Astrocyte (in vitro differentiated cells and primary cell): ENCODE data around the gene FYN.

Experiments
- EZH2 ChIP-seq: IDR thresholded peaks from 2 replicates; pipeline ENCODE4 v1.6.1; 2012; ENCODE audit warnings: mild to moderate bottlenecking, low read length, inconsistent platforms; ENCODE audit not compliant: insufficient read depth
- TF ChIP-seq, protein P1 (sequence below): IDR thresholded peaks from 2 replicates; pipeline ENCODE4 v1.5.1; 2011; ENCODE audit warnings: low read depth, mild to moderate bottlenecking, inconsistent platforms, low read length, moderate library complexity; ENCODE audit not compliant: insufficient read depth

DNA sequence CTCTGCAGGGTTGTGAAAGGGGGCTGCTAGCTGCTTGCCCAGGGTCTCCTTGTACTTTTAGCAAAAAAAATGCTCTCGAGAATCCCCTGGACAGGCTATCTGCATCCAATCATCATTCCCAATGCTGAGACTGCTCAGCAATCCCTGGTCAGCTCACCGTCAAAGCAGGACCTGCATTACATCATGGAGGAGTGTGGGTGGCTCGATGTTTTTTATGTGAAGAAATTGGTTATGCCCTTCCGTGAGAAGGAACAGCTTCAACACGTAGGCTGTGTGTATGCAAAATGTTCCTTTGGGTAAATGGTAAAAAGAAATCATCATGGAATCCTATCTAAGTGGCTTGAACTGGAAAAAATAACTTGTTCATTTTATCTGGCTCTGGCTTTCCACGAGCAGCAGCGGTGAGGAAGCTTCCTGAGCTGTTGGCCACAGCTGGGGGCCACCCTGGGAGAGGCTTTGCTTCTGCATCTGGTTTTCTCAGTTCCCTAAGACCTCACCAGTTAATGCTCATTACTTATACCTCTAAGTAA is 111.4 kb downstream of the FYN start:
- TF ChIP-seq, protein P1, sequence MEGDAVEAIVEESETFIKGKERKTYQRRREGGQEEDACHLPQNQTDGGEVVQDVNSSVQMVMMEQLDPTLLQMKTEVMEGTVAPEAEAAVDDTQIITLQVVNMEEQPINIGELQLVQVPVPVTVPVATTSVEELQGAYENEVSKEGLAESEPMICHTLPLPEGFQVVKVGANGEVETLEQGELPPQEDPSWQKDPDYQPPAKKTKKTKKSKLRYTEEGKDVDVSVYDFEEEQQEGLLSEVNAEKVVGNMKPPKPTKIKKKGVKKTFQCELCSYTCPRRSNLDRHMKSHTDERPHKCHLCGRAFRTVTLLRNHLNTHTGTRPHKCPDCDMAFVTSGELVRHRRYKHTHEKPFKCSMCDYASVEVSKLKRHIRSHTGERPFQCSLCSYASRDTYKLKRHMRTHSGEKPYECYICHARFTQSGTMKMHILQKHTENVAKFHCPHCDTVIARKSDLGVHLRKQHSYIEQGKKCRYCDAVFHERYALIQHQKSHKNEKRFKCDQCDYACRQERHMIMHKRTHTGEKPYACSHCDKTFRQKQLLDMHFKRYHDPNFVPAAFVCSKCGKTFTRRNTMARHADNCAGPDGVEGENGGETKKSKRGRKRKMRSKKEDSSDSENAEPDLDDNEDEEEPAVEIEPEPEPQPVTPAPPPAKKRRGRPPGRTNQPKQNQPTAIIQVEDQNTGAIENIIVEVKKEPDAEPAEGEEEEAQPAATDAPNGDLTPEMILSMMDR: no peak
- TF ChIP-seq EZH2: no peak
